Esophagus muscularis mucosa (tissue), 4 donors: ENCODE measurements around the gene PRR12. TPM values are rescaled to one million over a fixed set of nuclear protein-coding genes. Genes with fewer than 3 reads are reported as not detected.
A peak's percentile ranks its signal among the peaks of the same experiment; 100 is the strongest.

Source experiments
- DNase-seq: peaks from one replicate; pipeline ENCODE4 v3.0.0-alpha.2; 2017; ENCODE audit errors: extremely low spot score
- H3K27ac ChIP-seq, 4 donors: fragments of 200-600 bp; sonication (generic); replicated peaks in 1 of 4; 1 replicate in 3 of 4; 2 replicates in 1 of 4; pipeline ENCODE4 v1.5.1; 2016 to 2019; ENCODE audit warnings: mild to moderate bottlenecking in 1 of 4
- H3K27me3 ChIP-seq, 4 donors: fragments of 200-600 bp; sonication (generic); one replicate each; pipeline versions ENCODE4 v1.5.1 to v1.6.0; 2016 to 2019
- H3K36me3 ChIP-seq, 4 donors: fragments of 200-600 bp; sonication (generic); one replicate each; pipeline ENCODE4 v1.5.1; 2016 to 2019
- H3K4me1 ChIP-seq, 4 donors: fragments of 200-600 bp; sonication (generic); one replicate each; pipeline ENCODE4 v1.5.1; 2016 to 2019
- H3K4me3 ChIP-seq, 4 donors: fragments of 200-600 bp; sonication (generic); 1 replicate in 2 of 4; 2 replicates in 2 of 4; pipeline ENCODE4 v1.5.1; 2016 to 2019; ENCODE audit warnings: mild to moderate bottlenecking in 4 of 4, moderate library complexity in 1 of 4
- H3K9me3 ChIP-seq, 4 donors: fragments of 200-600 bp; sonication (generic); 1 replicate in 3 of 4; 2 replicates in 1 of 4; pipeline ENCODE4 v1.5.1; 2016 to 2019
- CTCF ChIP-seq, 3 experiments: fragments of 200-600 bp in 2 of 3; fragments of 450-650 bp in 1 of 3; sonication (generic) in 2 of 3; IDR thresholded peaks; one replicate each; pipeline ENCODE4 v1.5.1; 2017 to 2019; ENCODE audit warnings: antibody characterized with exemption in 3 of 3, mild to moderate bottlenecking in 2 of 3, moderate library complexity in 1 of 3
- EP300 ChIP-seq: sonication (generic); formaldehyde crosslinking; IDR thresholded peaks from one replicate; pipeline ENCODE4 v1.6.1; 2017; ENCODE audit warnings: antibody characterized with exemption
- POLR2A ChIP-seq: fragments of 450-650 bp; IDR thresholded peaks from one replicate; pipeline ENCODE4 v1.6.1; 2017; ENCODE audit warnings: antibody characterized with exemption, moderate library complexity, mild to moderate bottlenecking, low read depth
- POLR2AphosphoS5 ChIP-seq, 2 donors: sonication (generic); formaldehyde crosslinking; IDR thresholded peaks; one replicate each; pipeline ENCODE4 v1.6.1; 2017; ENCODE audit warnings: antibody characterized with exemption in 2 of 2
- WGBS: methylation state at CpG from one replicate; pipeline ENCODE4 v1.1.5; 2018; 5-methylcytosine and 5-hydroxymethylcytosine counted together
- intact Hi-C: fragments of 100-400 bp; cut with DNase I; formaldehyde crosslinking; loops from one replicate; pipeline ENCODE4 v1.15.1; 2023
- total RNA-seq, 4 donors: library from RNA; depleted of rRNA; stranded (reverse); fragments of >200 nt; gene quantifications; one replicate each; pipeline versions ENCODE4 v1.1.0 to v1.2.1, GENCODE V29; 2016

Gene PRR12
- total RNA-seq, 4 donors from 2014 or later: 9.4 to 29.1 (median 16.3) TPM

GRCh38 chr19:49560358-49560900 lies 30.6 kb upstream of the PRR12 start:
- Histone ChIP-seq H3K27ac (peak overlapping the region in 1 of 4 donors; percentile 33), H3K9me3 (no peaks in the 10 kb centered on the region), H3K27me3 (no peaks in the 10 kb centered on the region), H3K4me1 (peaks cover 12 to 39% (median 31%) of the 10 kb centered on the region in 4 donors), H3K4me3 (no peak overlapping the region), H3K36me3 (peaks cover 27 to 56% (median 48%) of the 10 kb centered on the region in 4 donors)
- intact Hi-C loops: loop anchor here (10.0 kb wide), 1 partner anchor 166 kb away; no protein-coding TSS in a partner anchor
- no peak for DNase-seq
- 69% methylated on average over 15 of the region's 15 CpGs for WGBS
- TF ChIP-seq CTCF (IDR thresholded peaks at IDR 0.05) (no peak), POLR2A (no peak), POLR2AphosphoS5 (IDR thresholded peaks at IDR 0.05) (no peak), EP300 (no peak)

DNA sequence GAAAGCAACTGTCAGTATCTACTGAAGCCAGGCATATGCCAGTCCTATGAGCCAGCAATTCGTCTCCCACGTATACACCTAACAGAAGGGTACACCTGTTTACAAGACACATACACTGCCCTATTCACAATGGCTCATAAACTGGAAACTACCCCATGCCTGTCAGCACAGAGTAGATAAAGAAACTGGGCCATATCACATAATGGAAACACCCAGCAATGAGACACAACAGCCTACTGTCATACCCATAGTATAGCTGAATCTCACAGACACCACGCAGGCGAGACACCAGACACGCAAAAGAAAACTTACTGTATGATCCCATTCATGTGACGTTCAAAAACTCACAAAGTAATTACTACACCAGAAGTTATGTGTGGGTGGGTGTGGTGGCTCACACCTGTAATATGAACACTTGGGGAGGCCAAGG lies 26.4 kb upstream of the PRR12 start:
- H3K9me3 ChIP-seq: no peaks in the 10 kb centered on the region
- no peak for DNase-seq
- 78% methylated on average over 6 of the region's 6 CpGs for WGBS
- TF ChIP-seq EP300 (no peak), POLR2A (no peak), POLR2AphosphoS5 (IDR thresholded peaks at IDR 0.05) (no peak), CTCF (IDR thresholded peaks at IDR 0.05) (no peak)
- H3K27ac ChIP-seq: no peak overlapping the region
- no peak overlapping the region for H3K4me3 ChIP-seq
- no peaks in the 10 kb centered on the region for H3K27me3 ChIP-seq
- H3K36me3 ChIP-seq: peaks cover 2 to 15% (median 8%) of the 10 kb centered on the region in 4 donors
- peaks cover 17 to 40% (median 34%) of the 10 kb centered on the region in 4 donors for H3K4me1 ChIP-seq
- intact Hi-C loops: loop anchor here (10.0 kb wide), 1 partner anchor 170 kb away; no protein-coding TSS in a partner anchor

GRCh38 chr19:49565261-49565660 lies 25.7 kb upstream of the PRR12 start:
- DNase-seq: no peak
- peaks cover 23 to 39% (median 33%) of the 10 kb centered on the region in 4 donors for H3K4me1 ChIP-seq
- peaks cover 0 to 9% (median 2%) of the 10 kb centered on the region in 4 donors for H3K36me3 ChIP-seq
- H3K9me3 ChIP-seq: no peaks in the 10 kb centered on the region
- H3K27ac ChIP-seq: peak overlapping the region in 1 of 4 donors; percentile 21
- 32% methylated on average over 4 of the region's 4 CpGs for WGBS
- no peak overlapping the region for H3K4me3 ChIP-seq
- TF ChIP-seq POLR2A (no peak), EP300 (no peak)
- no peaks in the 10 kb centered on the region for H3K27me3 ChIP-seq
- intact Hi-C loops: loop anchor here (10.0 kb wide), 1 partner anchor 170 kb away; no protein-coding TSS in a partner anchor

DNA sequence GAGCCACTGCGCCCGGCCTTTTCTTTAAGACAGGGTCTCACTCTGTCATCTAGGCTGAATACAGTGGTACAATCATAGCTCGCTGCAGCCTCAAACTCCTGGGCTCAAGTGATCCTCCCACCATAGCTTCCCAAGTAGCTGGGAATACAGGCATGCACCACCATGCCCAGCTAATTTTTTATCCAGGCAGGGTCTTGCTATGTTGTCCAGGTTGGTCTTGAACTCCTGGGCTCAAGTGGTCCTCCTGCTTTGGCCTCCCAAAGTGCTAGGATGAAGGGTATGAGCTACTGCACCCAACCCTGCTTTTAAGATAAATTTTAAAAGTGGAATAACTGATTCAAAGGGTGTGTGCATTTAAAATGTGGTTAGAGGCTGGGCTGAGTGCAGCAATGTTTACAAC lies 24.7 kb upstream of the PRR12 start:
- H3K27ac ChIP-seq: no peak overlapping the region
- intact Hi-C loops: loop anchor here (10.0 kb wide), 1 partner anchor 172 kb away; no protein-coding TSS in a partner anchor
- H3K36me3 ChIP-seq: peaks cover 0 to 3% (median 0%) of the 10 kb centered on the region in 4 donors
- H3K4me1 ChIP-seq: peaks cover 34 to 42% (median 39%) of the 10 kb centered on the region in 4 donors
- no peaks in the 10 kb centered on the region for H3K9me3 ChIP-seq
- no peaks in the 10 kb centered on the region for H3K27me3 ChIP-seq
- WGBS: 93% methylated on average over 3 of the region's 3 CpGs
- H3K4me3 ChIP-seq: no peak overlapping the region
- no peak for DNase-seq
- TF ChIP-seq POLR2AphosphoS5 (IDR thresholded peaks at IDR 0.05): no peak
- no peak for TF ChIP-seq POLR2A
- no peak for TF ChIP-seq CTCF (IDR thresholded peaks at IDR 0.05)

DNA sequence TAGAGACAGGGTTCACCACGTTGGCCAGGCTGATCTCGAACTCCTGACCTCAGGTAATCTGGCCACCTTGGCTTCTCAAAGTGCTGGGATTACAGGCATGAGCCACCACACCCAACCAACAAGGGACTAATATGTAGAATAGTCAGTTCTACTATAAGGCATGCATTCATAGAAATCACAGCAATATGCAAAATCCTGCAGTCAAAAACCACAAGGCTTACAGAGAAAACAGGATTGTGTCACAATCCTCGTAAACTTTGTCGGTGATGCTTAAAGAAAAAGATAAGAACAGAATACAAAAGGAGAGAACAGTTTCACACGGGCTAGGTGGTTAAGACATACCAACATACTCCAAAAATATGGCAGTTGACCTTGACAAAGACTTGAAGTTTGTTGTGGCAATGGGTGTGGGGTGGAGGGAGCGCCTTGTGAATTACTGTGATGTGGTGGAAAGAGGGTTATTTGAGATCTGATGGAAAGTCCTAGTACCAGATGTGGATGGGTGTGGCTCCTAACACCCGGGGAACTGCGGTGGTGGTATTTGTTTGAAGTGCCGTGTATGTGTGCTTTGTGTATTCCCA lies 23.0 kb upstream of the PRR12 start:
- TF ChIP-seq EP300: no peak
- TF ChIP-seq POLR2A: no peak
- no peak for TF ChIP-seq CTCF (IDR thresholded peaks at IDR 0.05)
- TF ChIP-seq POLR2AphosphoS5 (IDR thresholded peaks at IDR 0.05): no peak
- no peak for DNase-seq
- WGBS: 66% methylated on average over 9 of the region's 9 CpGs
- Histone ChIP-seq H3K4me3 (no peak overlapping the region), H3K9me3 (no peaks in the 10 kb centered on the region), H3K27ac (no peak overlapping the region), H3K27me3 (no peaks in the 10 kb centered on the region), H3K36me3 (peaks cover 0 to under 1% (median under 1%) of the 10 kb centered on the region in 4 donors), H3K4me1 (peaks cover 36 to 45% (median 42%) of the 10 kb centered on the region in 4 donors)
- intact Hi-C loops: loop anchor here (10.0 kb wide), 1 partner anchor 173 kb away; no protein-coding TSS in a partner anchor
